ENCODE measurements around the gene IL27RA.
"Not testable (repeated sequence)": the region's sequence is repeated elsewhere in the genome, so short reads cannot be mapped to it uniquely, and the experiment has no call there.

DNA sequence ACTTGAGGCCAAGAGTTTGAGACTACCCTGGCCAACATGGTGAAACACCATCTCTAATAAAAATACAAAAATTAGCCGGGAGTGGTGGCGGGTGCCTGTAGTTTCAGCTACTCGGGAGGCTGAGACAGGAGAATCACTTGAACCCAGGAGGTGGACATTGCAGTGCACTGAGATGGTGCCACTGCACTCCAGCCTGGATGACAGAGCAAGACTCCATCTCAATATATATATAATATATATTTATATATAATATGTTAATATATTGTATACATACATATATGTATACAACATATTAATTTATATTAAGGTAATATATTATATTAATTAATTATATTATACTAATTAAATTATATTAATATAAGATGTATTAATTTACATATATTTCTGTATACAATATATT is 11.8 kb upstream of the IL27RA start:
- TF ChIP-seq, protein P1, sequence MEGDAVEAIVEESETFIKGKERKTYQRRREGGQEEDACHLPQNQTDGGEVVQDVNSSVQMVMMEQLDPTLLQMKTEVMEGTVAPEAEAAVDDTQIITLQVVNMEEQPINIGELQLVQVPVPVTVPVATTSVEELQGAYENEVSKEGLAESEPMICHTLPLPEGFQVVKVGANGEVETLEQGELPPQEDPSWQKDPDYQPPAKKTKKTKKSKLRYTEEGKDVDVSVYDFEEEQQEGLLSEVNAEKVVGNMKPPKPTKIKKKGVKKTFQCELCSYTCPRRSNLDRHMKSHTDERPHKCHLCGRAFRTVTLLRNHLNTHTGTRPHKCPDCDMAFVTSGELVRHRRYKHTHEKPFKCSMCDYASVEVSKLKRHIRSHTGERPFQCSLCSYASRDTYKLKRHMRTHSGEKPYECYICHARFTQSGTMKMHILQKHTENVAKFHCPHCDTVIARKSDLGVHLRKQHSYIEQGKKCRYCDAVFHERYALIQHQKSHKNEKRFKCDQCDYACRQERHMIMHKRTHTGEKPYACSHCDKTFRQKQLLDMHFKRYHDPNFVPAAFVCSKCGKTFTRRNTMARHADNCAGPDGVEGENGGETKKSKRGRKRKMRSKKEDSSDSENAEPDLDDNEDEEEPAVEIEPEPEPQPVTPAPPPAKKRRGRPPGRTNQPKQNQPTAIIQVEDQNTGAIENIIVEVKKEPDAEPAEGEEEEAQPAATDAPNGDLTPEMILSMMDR (conservative IDR thresholded peaks at IDR 0.05; ENCODE audit: low read depth in 2 of 2): not testable (repeated sequence)
- TF ChIP-seq, protein P2, sequence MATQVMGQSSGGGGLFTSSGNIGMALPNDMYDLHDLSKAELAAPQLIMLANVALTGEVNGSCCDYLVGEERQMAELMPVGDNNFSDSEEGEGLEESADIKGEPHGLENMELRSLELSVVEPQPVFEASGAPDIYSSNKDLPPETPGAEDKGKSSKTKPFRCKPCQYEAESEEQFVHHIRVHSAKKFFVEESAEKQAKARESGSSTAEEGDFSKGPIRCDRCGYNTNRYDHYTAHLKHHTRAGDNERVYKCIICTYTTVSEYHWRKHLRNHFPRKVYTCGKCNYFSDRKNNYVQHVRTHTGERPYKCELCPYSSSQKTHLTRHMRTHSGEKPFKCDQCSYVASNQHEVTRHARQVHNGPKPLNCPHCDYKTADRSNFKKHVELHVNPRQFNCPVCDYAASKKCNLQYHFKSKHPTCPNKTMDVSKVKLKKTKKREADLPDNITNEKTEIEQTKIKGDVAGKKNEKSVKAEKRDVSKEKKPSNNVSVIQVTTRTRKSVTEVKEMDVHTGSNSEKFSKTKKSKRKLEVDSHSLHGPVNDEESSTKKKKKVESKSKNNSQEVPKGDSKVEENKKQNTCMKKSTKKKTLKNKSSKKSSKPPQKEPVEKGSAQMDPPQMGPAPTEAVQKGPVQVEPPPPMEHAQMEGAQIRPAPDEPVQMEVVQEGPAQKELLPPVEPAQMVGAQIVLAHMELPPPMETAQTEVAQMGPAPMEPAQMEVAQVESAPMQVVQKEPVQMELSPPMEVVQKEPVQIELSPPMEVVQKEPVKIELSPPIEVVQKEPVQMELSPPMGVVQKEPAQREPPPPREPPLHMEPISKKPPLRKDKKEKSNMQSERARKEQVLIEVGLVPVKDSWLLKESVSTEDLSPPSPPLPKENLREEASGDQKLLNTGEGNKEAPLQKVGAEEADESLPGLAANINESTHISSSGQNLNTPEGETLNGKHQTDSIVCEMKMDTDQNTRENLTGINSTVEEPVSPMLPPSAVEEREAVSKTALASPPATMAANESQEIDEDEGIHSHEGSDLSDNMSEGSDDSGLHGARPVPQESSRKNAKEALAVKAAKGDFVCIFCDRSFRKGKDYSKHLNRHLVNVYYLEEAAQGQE (IDR thresholded peaks at IDR 0.05; ENCODE audit: unreplicated experiment): not testable (repeated sequence)
- TF ChIP-seq EZH2 (IDR thresholded peaks at IDR 0.05; ENCODE audit: low read depth, unreplicated experiment); EZH2phosphoT487 (IDR thresholded peaks at IDR 0.05; ENCODE audit: unreplicated experiment); POLR2AphosphoS5 (IDR thresholded peaks at IDR 0.05; ENCODE audit: low read depth); ZNF331 (CRISPR knock-in tag; IDR thresholded peaks at IDR 0.05; ENCODE audit: low read depth); CREB1 (CRISPR knock-in tag; IDR thresholded peaks at IDR 0.05; ENCODE audit: low read depth); JUNB (IDR thresholded peaks at IDR 0.05; ENCODE audit: unreplicated experiment); STAT1 (IDR thresholded peaks at IDR 0.05; ENCODE audit: unreplicated experiment): not testable (repeated sequence)
- TF ChIP-seq, protein P3, sequence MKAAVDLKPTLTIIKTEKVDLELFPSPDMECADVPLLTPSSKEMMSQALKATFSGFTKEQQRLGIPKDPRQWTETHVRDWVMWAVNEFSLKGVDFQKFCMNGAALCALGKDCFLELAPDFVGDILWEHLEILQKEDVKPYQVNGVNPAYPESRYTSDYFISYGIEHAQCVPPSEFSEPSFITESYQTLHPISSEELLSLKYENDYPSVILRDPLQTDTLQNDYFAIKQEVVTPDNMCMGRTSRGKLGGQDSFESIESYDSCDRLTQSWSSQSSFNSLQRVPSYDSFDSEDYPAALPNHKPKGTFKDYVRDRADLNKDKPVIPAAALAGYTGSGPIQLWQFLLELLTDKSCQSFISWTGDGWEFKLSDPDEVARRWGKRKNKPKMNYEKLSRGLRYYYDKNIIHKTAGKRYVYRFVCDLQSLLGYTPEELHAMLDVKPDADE (IDR thresholded peaks at IDR 0.05): not testable (repeated sequence)
- TF ChIP-seq, protein P4, sequence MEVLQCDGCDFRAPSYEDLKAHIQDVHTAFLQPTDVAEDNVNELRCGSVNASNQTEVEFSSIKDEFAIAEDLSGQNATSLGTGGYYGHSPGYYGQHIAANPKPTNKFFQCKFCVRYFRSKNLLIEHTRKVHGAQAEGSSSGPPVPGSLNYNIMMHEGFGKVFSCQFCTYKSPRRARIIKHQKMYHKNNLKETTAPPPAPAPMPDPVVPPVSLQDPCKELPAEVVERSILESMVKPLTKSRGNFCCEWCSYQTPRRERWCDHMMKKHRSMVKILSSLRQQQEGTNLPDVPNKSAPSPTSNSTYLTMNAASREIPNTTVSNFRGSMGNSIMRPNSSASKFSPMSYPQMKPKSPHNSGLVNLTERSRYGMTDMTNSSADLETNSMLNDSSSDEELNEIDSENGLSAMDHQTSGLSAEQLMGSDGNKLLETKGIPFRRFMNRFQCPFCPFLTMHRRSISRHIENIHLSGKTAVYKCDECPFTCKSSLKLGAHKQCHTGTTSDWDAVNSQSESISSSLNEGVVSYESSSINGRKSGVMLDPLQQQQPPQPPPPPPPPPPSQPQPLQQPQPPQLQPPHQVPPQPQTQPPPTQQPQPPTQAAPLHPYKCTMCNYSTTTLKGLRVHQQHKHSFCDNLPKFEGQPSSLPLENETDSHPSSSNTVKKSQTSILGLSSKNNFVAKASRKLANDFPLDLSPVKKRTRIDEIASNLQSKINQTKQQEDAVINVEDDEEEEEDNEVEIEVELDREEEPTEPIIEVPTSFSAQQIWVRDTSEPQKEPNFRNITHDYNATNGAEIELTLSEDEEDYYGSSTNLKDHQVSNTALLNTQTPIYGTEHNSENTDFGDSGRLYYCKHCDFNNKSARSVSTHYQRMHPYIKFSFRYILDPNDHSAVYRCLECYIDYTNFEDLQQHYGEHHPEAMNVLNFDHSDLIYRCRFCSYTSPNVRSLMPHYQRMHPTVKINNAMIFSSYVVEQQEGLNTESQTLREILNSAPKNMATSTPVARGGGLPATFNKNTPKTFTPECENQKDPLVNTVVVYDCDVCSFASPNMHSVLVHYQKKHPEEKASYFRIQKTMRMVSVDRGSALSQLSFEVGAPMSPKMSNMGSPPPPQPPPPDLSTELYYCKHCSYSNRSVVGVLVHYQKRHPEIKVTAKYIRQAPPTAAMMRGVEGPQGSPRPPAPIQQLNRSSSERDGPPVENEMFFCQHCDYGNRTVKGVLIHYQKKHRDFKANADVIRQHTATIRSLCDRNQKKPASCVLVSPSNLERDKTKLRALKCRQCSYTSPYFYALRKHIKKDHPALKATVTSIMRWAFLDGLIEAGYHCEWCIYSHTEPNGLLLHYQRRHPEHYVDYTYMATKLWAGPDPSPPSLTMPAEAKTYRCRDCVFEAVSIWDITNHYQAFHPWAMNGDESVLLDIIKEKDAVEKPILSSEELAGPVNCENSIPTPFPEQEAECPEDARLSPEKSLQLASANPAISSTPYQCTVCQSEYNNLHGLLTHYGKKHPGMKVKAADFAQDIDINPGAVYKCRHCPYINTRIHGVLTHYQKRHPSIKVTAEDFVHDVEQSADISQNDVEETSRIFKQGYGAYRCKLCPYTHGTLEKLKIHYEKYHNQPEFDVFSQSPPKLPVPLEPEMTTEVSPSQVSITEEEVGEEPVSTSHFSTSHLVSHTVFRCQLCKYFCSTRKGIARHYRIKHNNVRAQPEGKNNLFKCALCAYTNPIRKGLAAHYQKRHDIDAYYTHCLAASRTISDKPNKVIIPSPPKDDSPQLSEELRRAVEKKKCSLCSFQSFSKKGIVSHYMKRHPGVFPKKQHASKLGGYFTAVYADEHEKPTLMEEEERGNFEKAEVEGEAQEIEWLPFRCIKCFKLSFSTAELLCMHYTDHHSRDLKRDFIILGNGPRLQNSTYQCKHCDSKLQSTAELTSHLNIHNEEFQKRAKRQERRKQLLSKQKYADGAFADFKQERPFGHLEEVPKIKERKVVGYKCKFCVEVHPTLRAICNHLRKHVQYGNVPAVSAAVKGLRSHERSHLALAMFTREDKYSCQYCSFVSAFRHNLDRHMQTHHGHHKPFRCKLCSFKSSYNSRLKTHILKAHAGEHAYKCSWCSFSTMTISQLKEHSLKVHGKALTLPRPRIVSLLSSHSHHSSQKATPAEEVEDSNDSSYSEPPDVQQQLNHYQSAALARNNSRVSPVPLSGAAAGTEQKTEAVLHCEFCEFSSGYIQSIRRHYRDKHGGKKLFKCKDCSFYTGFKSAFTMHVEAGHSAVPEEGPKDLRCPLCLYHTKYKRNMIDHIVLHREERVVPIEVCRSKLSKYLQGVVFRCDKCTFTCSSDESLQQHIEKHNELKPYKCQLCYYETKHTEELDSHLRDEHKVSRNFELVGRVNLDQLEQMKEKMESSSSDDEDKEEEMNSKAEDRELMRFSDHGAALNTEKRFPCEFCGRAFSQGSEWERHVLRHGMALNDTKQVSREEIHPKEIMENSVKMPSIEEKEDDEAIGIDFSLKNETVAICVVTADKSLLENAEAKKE (CRISPR knock-in tag; IDR thresholded peaks at IDR 0.05): not testable (repeated sequence)

Data from GM23338 (cell line).